Measurements from ENCODE around the gene SRPRA.

- TF ChIP-seq EP300 (IDR thresholded peaks at IDR 0.05; ENCODE audit: borderline replicate concordance): no peak
- no peak for TF ChIP-seq MAX (IDR thresholded peaks at IDR 0.05)
- TF ChIP-seq CREB1 (IDR thresholded peaks at IDR 0.05; ENCODE audit: low read depth): no peak
- no peak for TF ChIP-seq RAD21 (IDR thresholded peaks at IDR 0.05; ENCODE audit: low read depth)
- TF ChIP-seq TCF12 (IDR thresholded peaks at IDR 0.05; ENCODE audit: low read depth): no peak
Measured at GRCh38 chr11:126217491-126217890, 51.2 kb downstream of the SRPRA start.

Data from Ishikawa (cell line).